Measurements from ENCODE around the gene ELK3. TPM values are rescaled to one million over a fixed set of nuclear protein-coding genes. Genes with fewer than 3 reads are reported as not detected.

Gene ELK3
- total and polyA plus RNA-seq, 9 of the 15 experiments (the other 6 are each of a cell fraction or from before 2014, with no cell fraction given), result 1.5 to 5.5 (median 2.9) TPM

- ChIA-PET CTCF (ENCODE audit: low intra/inter-chr PET ratio) (no interaction called here), POLR2A (no interaction called here)
- in situ Hi-C loops (cut with MboI) (no loop called here), intact Hi-C loops (cut with micrococcal nuclease) (no loop called here)
- no peak for ATAC-seq
- no peak overlapping the region for H3K4me2 ChIP-seq (ENCODE audit: insufficient read depth, low read length)
- no peak overlapping the region for H3K27ac ChIP-seq (ENCODE audit: extremely low read depth, low read depth, low read length)
- H3K9ac ChIP-seq (ENCODE audit: insufficient read depth in 1 of 2, low read depth in 2 of 2, low read length in 2 of 2), result no peak overlapping the region
- BruUV-seq (replicated peaks), result no TSS peak
- DNase-seq (ENCODE audit: extremely low read depth in 1 of 4, low spot score in 3 of 4), result no peak
- H4K20me1 ChIP-seq (replicated peaks; ENCODE audit: control insufficient read depth, insufficient read depth, low read length), result no peaks in the 10 kb centered on the region
- H3K4me3 ChIP-seq, result no peak overlapping the region
- no peaks in the 10 kb centered on the region for H3K4me1 ChIP-seq (replicated peaks in 1 of 2; ENCODE audit: control insufficient read depth in 2 of 2, insufficient read depth in 2 of 2, low read length in 2 of 2)
- H2AFZ ChIP-seq (ENCODE audit: low read depth, low read length), result no peak overlapping the region
- no peaks in the 10 kb centered on the region for H3K9me3 ChIP-seq (replicated peaks; ENCODE audit: control insufficient read depth, insufficient read depth, low read depth, low read length)
- 0 out of 5 replicates have a peak, but pooled peaks cover 0 to 3% of the 10 kb centered on the region in 2 experiments for H3K27me3 ChIP-seq (ENCODE audit: control insufficient read depth in 2 of 2, insufficient read depth in 2 of 2, low read length in 2 of 2)
- no peaks in the 10 kb centered on the region for H3K79me2 ChIP-seq (ENCODE audit: control insufficient read depth, insufficient read depth, low read length)
- H3K36me3 ChIP-seq (ENCODE audit: control insufficient read depth, insufficient read depth, low read length), result no peaks in the 10 kb centered on the region
- 42% methylated on average over 15 of the region's 16 CpGs for WGBS (ENCODE audit: insufficient coverage, low coverage, missing lambda C conversion rate)
- FAIRE-seq, result no peak
- no peaks in the 10 kb centered on the region for H3K9me1 ChIP-seq (ENCODE audit: control insufficient read depth, insufficient read depth, low read length)
- TF ChIP-seq, protein P1, sequence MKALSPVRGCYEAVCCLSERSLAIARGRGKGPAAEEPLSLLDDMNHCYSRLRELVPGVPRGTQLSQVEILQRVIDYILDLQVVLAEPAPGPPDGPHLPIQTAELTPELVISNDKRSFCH (CRISPR knock-in tag; IDR thresholded peaks at IDR 0.05), result no peak
- TF ChIP-seq, protein P1 (tag; IDR thresholded peaks at IDR 0.05), result no peak
- TF ChIP-seq POLR2A (conservative IDR thresholded peaks at IDR 0.05), result no peak
- TF ChIP-seq KLF10 (CRISPR knock-in tag; IDR thresholded peaks at IDR 0.05), result no peak
- no peak for TF ChIP-seq HDAC3 (IDR thresholded peaks at IDR 0.05; ENCODE audit: borderline replicate concordance, partially characterized antibody)
- no peak for TF ChIP-seq AFF4 (CRISPR knock-in tag; IDR thresholded peaks at IDR 0.05)
- no peak for TF ChIP-seq TOE1 (IDR thresholded peaks at IDR 0.05; ENCODE audit: borderline replicate concordance)
- TF ChIP-seq TOE1 (CRISPR knock-in tag; IDR thresholded peaks at IDR 0.05; ENCODE audit: borderline replicate concordance, low read depth), result no peak
- no peak for TF ChIP-seq ZNF695 (CRISPR knock-in tag; IDR thresholded peaks at IDR 0.05)
- TF ChIP-seq SNRNP70 (optimal IDR thresholded peaks at IDR 0.05; ENCODE audit: low read depth, low read length), result no peak
- TF ChIP-seq, protein P2, sequence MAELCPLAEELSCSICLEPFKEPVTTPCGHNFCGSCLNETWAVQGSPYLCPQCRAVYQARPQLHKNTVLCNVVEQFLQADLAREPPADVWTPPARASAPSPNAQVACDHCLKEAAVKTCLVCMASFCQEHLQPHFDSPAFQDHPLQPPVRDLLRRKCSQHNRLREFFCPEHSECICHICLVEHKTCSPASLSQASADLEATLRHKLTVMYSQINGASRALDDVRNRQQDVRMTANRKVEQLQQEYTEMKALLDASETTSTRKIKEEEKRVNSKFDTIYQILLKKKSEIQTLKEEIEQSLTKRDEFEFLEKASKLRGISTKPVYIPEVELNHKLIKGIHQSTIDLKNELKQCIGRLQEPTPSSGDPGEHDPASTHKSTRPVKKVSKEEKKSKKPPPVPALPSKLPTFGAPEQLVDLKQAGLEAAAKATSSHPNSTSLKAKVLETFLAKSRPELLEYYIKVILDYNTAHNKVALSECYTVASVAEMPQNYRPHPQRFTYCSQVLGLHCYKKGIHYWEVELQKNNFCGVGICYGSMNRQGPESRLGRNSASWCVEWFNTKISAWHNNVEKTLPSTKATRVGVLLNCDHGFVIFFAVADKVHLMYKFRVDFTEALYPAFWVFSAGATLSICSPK (IDR thresholded peaks at IDR 0.05; ENCODE audit: borderline replicate concordance), result no peak
- TF ChIP-seq ZBTB8A (IDR thresholded peaks at IDR 0.05; ENCODE audit: partially characterized antibody), result no peak
Observed at GRCh38 chr12:96223411-96224218, 29.4 kb downstream of the ELK3 start.
